NCI-H460 (cell line): Measurements from ENCODE around the gene JUN. TPM values are rescaled to one million over a fixed set of nuclear protein-coding genes. Genes with fewer than 3 reads are reported as not detected.

Experiments
- DNase-seq: peaks from one replicate; pipeline ENCODE4 v3.0.0-alpha.2; 2016; ENCODE audit warnings: low read depth; ENCODE audit errors: extremely low read depth
- total RNA-seq: library from RNA; depleted of rRNA; stranded (reverse); fragments of >200 nt; shearing (Covaris generic); gene quantifications from 2 replicates; pipeline ENCODE4 v1.2.3, GENCODE V29; 2014

JUN gene
- total RNA-seq, 1 experiment from 2014 or later = 11.1 TPM

GRCh38 chr1:58764294-58764978 is 19.4 kb downstream of the JUN start:
- DNase-seq = no peak

DNA sequence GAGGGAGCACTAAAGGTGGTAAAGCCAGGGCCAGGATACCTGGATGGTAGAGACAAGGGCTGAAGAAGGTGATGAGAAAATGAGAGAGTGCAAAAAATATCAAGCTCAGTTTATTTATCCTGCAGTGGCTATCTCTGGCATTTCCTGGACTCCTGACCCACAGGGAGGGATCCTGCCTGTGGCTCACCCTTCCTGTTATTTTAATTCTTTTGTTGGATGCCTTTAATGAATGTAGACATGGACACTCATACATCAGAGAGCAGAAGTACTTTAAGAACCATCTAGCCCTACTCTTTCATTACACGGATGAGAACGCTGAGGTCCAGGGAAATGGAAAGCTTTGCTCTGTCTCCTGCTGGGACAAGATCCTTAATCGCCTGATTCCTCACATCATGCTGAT is 20.6 kb downstream of the JUN start:
- DNase-seq = no peak

- no peak for DNase-seq
Observed at GRCh38 chr1:58762806-58763205, 21.0 kb downstream of the JUN start.

DNA sequence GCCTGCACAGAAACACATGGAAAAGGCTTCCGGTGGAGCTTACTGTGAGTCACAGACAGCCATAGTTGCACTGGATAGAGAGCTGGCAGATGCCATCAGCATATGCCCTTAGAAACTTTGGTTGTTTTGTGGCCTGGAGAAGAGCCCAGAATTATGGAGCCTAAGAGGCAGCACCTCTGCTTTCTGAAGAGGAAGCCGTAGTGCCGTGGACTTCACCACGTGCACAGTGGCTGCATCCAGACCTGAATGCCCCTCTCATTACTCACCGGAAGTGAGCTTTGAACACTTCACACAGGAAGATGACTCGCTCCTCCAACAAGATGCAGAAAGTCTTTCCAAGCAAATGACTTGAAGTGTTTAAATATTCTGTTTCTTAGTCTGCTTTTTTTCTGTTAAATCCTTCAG is 28.4 kb downstream of the JUN start:
- DNase-seq = peak; percentile 61

DNA sequence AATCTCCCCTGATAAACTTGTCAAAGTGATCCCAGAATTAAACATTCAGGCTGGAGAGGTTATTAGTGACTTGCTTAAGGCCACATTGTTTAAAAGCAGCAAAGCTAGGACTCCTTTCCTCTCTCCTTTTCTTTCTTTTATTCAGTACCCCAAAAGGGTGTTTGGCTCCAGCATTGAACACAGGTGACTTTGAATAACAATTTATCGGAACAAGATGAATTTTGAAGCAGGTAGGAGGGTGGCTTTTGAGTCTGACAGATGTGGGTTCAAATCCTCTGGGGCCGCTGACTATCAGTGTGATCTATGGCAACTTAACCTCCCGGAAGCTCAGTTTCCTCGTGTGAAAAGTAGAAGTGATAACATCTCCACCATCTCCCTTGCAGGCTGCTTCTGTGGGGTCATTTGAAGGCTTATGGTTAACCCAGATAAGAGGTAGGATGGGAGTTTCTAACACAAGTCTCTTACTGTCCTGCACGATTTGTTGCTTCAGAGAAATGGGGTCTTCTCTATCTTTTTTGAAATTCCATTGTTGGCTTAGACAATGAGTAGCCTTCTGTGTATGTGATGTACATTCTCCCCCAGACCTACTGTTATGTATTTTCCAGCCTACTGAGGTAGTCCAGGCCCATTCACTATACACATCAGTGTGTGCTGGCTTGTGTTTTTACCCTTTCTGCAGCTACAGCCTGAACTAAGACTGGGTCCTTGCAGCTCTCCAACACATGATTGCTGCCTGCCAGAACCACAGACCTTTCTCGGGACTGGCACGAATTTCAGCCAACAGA is 29.0 kb downstream of the JUN start:
- no peak for DNase-seq

- DNase-seq = no peak
Observed at GRCh38 chr1:58754073-58754613, 29.7 kb downstream of the JUN start.

GRCh38 chr1:58753431-58753866 is 30.4 kb downstream of the JUN start:
- no peak for DNase-seq

- no peak for DNase-seq
Observed at GRCh38 chr1:58749646-58750045, 34.2 kb downstream of the JUN start.

GRCh38 chr1:58748666-58749065 is 35.2 kb downstream of the JUN start:
- DNase-seq = no peak

DNA sequence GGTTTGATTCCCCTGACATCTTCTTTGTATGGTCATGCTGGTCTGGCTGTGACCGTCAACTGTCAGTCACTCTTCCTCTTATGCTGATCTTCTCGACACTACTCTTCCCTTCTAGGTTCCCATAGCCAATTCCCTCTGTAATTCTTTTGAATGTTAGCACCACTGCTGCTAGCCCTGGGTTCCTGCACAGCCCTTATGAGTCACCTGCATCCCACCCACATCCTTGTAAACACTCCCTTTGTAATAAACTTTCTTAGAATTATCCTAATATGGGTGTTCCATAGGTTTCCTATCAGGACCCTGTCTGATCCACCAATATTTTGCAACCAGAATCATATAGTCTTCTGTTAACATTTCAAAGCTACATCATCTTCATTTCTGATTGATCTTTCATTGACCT is 37.1 kb downstream of the JUN start:
- DNase-seq = no peak

DNA sequence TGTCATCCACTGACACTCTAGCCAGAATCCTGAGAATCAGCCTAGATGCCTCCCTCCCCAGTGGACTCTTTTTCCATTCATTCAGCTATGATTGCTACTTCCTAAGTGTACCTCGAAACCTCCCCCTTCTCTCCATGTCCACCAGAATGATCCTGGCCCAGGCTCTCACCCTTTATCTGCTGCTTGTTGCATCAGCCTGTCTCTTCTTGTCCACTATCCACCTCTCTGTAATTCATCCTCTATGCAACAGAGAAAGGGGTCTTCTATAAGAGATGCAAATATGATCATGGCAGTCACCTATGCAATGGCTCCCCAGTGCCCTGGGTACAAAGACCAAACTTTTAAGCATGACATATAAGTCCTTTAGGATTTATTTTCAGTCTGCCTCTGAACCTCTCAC is 37.7 kb downstream of the JUN start:
- no peak for DNase-seq

DNA sequence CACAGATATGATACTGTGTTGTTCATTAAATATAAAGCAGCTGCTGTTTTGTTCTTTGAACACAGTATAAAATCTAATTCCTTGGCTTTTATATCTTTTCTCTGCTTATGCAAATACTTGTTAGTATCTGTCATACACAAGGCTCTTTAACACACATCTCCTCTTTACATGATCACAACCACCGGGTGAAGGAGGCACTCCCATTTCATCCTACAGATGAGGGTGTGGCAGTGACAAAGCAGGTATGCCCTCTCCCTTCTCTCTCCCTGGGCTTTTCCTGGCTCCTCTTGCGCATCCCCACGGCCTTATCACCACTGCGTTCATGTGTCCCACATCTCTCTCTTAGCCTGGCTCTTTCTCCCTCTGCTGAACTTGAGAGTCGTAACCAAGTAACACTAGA is 38.2 kb downstream of the JUN start:
- no peak for DNase-seq

DNA sequence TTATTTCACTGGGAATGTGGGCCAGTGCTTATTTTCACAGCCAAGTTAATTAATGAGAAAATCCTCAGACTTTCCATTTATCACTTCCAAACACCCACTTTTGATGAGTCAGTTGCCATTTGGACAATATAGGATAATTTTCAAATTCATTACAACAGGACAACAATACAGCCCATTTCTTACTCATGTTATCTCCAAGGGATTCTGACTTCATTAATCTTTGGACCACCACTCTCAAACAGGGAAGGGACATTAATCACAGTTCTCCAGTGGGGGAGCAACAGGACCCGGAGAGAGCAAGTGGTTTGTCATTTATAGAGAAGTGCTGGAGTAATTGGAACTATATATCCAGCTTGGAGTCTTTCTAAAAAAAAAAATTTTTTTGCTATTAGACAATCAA is 38.7 kb downstream of the JUN start:
- DNase-seq = no peak

- DNase-seq = no peak
Observed at GRCh38 chr1:58741678-58742553, 41.9 kb downstream of the JUN start.

DNA sequence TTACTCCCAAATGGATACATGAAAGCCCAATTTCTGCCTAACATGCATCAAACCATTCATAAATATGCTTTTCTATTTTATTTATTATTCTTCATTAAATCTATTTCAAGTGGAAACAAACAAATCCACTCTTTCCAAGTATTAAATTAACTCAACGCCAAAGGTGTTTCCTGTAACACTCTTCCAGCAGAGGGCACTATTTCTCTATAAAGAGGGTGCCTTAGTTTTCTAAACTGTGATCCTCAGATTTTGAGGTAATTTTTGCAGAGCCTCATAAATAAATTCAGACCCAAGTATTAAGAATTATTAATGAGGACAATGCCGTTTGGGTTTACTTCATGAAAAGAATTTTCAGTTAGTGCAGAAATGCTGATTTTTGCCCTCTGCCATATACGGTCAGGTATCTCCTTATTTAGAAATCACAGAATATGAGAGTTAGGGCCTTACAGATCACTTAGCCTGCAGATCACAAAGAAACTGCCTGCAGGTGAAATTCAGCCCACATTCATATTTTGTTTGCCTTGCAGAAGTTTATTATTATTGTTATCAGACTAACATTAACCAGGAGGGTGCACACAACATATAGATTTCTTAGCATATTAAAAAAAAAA is 43.9 kb downstream of the JUN start:
- DNase-seq = peak; percentile 51

DNA sequence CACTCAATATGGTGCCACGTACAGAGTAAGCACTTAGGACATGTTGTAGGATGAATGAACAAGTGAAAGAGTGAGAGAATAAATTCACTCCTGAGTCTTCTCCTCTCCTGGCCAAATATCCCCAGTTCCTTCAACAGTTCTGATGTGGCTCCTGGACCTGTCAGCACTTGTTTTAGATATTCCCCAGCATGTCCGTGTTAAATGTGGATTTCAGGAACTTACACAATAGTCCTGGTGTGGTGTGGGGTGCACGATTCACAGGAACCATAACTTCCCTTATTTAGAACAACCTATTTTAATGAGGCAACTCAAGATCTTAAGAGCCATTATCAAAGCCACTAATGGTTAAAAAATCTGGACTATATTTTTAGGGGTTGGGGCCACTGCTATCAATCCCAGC is 45.0 kb downstream of the JUN start:
- no peak for DNase-seq

- no peak for DNase-seq
Observed at GRCh38 chr1:58735586-58735985, 48.3 kb downstream of the JUN start.

GRCh38 chr1:58734630-58735029 is 49.2 kb downstream of the JUN start:
- DNase-seq = no peak

DNA sequence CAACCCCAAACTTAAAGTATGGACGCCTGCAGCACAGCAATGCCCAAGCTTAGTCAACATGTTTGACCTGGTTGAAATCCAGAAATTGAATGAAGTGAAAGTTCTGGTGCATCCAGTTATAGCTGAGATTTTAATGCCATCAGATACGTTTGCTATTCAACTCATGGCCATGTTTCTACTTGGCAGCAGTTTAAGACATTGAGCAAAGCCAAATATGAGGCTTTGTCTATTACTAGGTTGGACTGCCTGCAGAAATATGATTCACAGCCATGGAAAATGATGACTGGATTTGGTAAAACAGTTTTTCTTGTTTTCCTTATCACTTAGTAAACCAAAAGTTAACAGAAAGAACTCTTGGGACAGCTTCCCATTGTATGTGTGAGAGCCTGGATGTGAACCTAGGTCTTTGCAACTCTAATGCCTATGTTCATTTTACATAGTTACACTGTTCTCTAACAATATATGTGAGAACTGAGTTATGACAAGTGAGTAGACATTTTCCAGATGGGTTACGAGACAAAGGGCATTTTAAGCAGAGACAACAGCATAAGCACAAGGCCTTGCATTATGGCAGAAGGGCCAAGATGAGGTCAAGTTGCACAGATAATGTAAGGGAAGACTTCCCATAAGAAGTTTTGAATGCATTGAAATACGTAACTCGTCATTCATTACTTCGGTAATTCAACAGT is 51.6 kb downstream of the JUN start:
- DNase-seq = no peak
